H9 (cell line): ENCODE results near the gene MIPOL1. TPM values are rescaled to one million over a fixed set of nuclear protein-coding genes. Genes with fewer than 3 reads are reported as not detected.

Experiments used
- DNase-seq: peaks from one replicate; pipeline ENCODE4 v3.0.0-alpha.2; 2017
- H2AFZ ChIP-seq: one replicate; pipeline ENCODE4 v1.6.1; 2013; ENCODE audit warnings: mild to moderate bottlenecking, low read length, control low read depth, moderate library complexity
- H2AK5ac ChIP-seq: 2 replicates; pipeline ENCODE4 v1.6.1; 2013; ENCODE audit warnings: low read length, control low read depth, mixed read lengths; ENCODE audit not compliant: insufficient read length
- H2BK120ac ChIP-seq: one replicate; pipeline ENCODE4 v1.6.1; 2013; ENCODE audit warnings: low read depth, mild to moderate bottlenecking, low read length, control low read depth, inconsistent platforms; ENCODE audit not compliant: poor library complexity, severe bottlenecking
- H2BK12ac ChIP-seq: 2 replicates; pipeline ENCODE4 v1.6.1; 2013; ENCODE audit warnings: low read length, control low read depth, mixed read lengths, low read depth; ENCODE audit not compliant: insufficient read length
- H2BK15ac ChIP-seq: 2 replicates; pipeline ENCODE4 v1.6.1; 2013; ENCODE audit warnings: low read depth, low read length, control low read depth
- H2BK20ac ChIP-seq: one replicate; pipeline ENCODE4 v1.6.1; 2013; ENCODE audit warnings: low read depth, mild to moderate bottlenecking, low read length, control low read depth, inconsistent platforms; ENCODE audit not compliant: poor library complexity, severe bottlenecking
- H2BK5ac ChIP-seq: 2 replicates; pipeline ENCODE4 v1.6.1; 2013; ENCODE audit warnings: low read length, control low read depth, mixed read lengths; ENCODE audit not compliant: insufficient read length
- H3K14ac ChIP-seq: 2 replicates; pipeline ENCODE4 v1.6.1; 2013; ENCODE audit warnings: low read length, control low read depth; ENCODE audit not compliant: insufficient read depth
- H3K18ac ChIP-seq: 2 replicates; pipeline ENCODE4 v1.6.1; 2013; ENCODE audit warnings: low read depth, mild to moderate bottlenecking, mixed read lengths, low read length, control low read depth; ENCODE audit not compliant: insufficient read length
- H3K23ac ChIP-seq: 2 replicates; pipeline ENCODE4 v1.6.1; 2013; ENCODE audit warnings: low read length, control low read depth, mixed read lengths, low read depth; ENCODE audit not compliant: insufficient read length
- H3K23me2 ChIP-seq: 2 replicates; pipeline ENCODE4 v1.6.1; 2013; ENCODE audit warnings: low read depth, mild to moderate bottlenecking, mixed read lengths, low read length, control low read depth; ENCODE audit not compliant: insufficient read length, poor library complexity, severe bottlenecking
- H3K27ac ChIP-seq: 2 replicates; pipeline ENCODE4 v1.5.1; 2013; ENCODE audit warnings: low read length, control low read depth, mixed read lengths, low read depth; ENCODE audit not compliant: insufficient read length
- H3K27me3 ChIP-seq: 2 replicates; pipeline ENCODE4 v1.6.1; 2013; ENCODE audit warnings: low read length, control low read depth, inconsistent platforms; ENCODE audit not compliant: insufficient read depth
- H3K4ac ChIP-seq: 2 replicates; pipeline ENCODE4 v1.6.1; 2013; ENCODE audit warnings: low read depth, mild to moderate bottlenecking, control low read depth, inconsistent platforms, low read length, moderate library complexity
- H3K4me1 ChIP-seq: 2 replicates; pipeline ENCODE4 v1.6.1; 2013; ENCODE audit warnings: low read length, control low read depth, inconsistent platforms; ENCODE audit not compliant: insufficient read depth
- H3K4me2 ChIP-seq: 2 replicates; pipeline ENCODE4 v1.6.1; 2013; ENCODE audit warnings: low read length, control low read depth, mixed read lengths; ENCODE audit not compliant: insufficient read length, insufficient read depth
- H3K56ac ChIP-seq: 2 replicates; pipeline ENCODE4 v1.6.1; 2013; ENCODE audit warnings: low read depth, mild to moderate bottlenecking, mixed read lengths, low read length, control low read depth; ENCODE audit not compliant: insufficient read length
- H3K79me1 ChIP-seq: 2 replicates; pipeline ENCODE4 v1.6.1; 2013; ENCODE audit warnings: low read depth, mild to moderate bottlenecking, moderate library complexity, low read length, control low read depth, inconsistent platforms; ENCODE audit not compliant: insufficient read depth, poor library complexity, severe bottlenecking
- H3K79me2 ChIP-seq: 2 replicates; pipeline ENCODE4 v1.6.1; 2013; ENCODE audit warnings: low read length, control low read depth, inconsistent platforms; ENCODE audit not compliant: insufficient read depth
- H3K9ac ChIP-seq: 2 replicates; pipeline ENCODE4 v1.6.1; 2013; ENCODE audit warnings: low read length, control low read depth, mixed read lengths; ENCODE audit not compliant: insufficient read length; ENCODE audit errors: extremely low read depth
- H3K9me3 ChIP-seq: one replicate; pipeline ENCODE4 v1.6.1; 2013; ENCODE audit warnings: low read depth, low read length, inconsistent platforms; ENCODE audit not compliant: control insufficient read depth
- H3T11ph ChIP-seq: one replicate; pipeline ENCODE4 v1.6.1; 2013; ENCODE audit warnings: mild to moderate bottlenecking, low read length, control low read depth, inconsistent platforms
- H4K20me1 ChIP-seq: one replicate; pipeline ENCODE4 v1.6.1; 2013; ENCODE audit not compliant: control insufficient read depth, insufficient read length, insufficient read depth
- H4K5ac ChIP-seq: 2 replicates; pipeline ENCODE4 v1.6.1; 2013; ENCODE audit warnings: low read depth, mild to moderate bottlenecking, mixed read lengths, low read length, control low read depth; ENCODE audit not compliant: insufficient read length
- H4K8ac ChIP-seq: replicated peaks from 2 replicates; pipeline ENCODE4 v1.6.1; 2013; ENCODE audit warnings: low read length, control low read depth, mixed read lengths, low read depth; ENCODE audit not compliant: insufficient read length
- H4K91ac ChIP-seq: 2 replicates; pipeline ENCODE4 v1.6.1; 2013; ENCODE audit warnings: low read depth, mild to moderate bottlenecking, moderate library complexity, mixed read lengths, low read length, control low read depth; ENCODE audit not compliant: insufficient read length
- H3K27ac Mint-ChIP-seq, 3 experiments: 2 replicates in 2 of 3; 3 replicates in 1 of 3; pipeline ENCODE4 v1.8.0; 2020 to 2021; ENCODE audit warnings: mixed read lengths in 3 of 3, mild to moderate bottlenecking in 1 of 3, moderate library complexity in 1 of 3
- H3K27me3 Mint-ChIP-seq: 2 replicates; pipeline ENCODE4 v1.8.0; 2021; ENCODE audit warnings: low read depth, mild to moderate bottlenecking, moderate library complexity, mixed read lengths
- H3K36me3 Mint-ChIP-seq, 3 experiments: 2 replicates in 2 of 3; 3 replicates in 1 of 3; pipeline ENCODE4 v1.8.0; 2020 to 2021; ENCODE audit warnings: low read depth in 3 of 3, mixed read lengths in 3 of 3; ENCODE audit not compliant: insufficient read depth in 1 of 3
- H3K4me1 Mint-ChIP-seq, 2 experiments: 2 replicates each; pipeline ENCODE4 v1.8.0; 2020; ENCODE audit warnings: mixed read lengths in 2 of 2
- H3K4me3 Mint-ChIP-seq, 2 experiments: 2 replicates in 1 of 2; 3 replicates in 1 of 2; pipeline ENCODE4 v1.8.0; 2020 to 2021; ENCODE audit warnings: mild to moderate bottlenecking in 2 of 2, mixed read lengths in 2 of 2, moderate library complexity in 1 of 2
- H3K9me3 Mint-ChIP-seq, 2 experiments: 2 replicates in 1 of 2; 3 replicates in 1 of 2; pipeline ENCODE4 v1.8.0; 2020; ENCODE audit warnings: mild to moderate bottlenecking in 2 of 2, mixed read lengths in 2 of 2, moderate library complexity in 1 of 2
- WGBS: extraction: QIAGEN DNeasy Blood & Tissue Kit; methylation state at CpG from one replicate; pipeline ENCODE4 v1.1.7; 2013; ENCODE audit warnings: missing lambda C conversion rate, low lambda C conversion rate, mixed read lengths; ENCODE audit not compliant: insufficient read length; ENCODE audit errors: extremely low coverage; 5-methylcytosine and 5-hydroxymethylcytosine counted together
- total RNA-seq: library from RNA; stranded (reverse); gene quantifications from 2 replicates; pipeline ENCODE4 v1.2.1, GENCODE V29; 2021
- TF ChIP-seq, protein P1 (sequence below): fragments of 200-600 bp; sonication (generic); conservative IDR thresholded peaks from 3 replicates; pipeline ENCODE4 v1.8.0; 2021; ENCODE audit warnings: antibody characterized with exemption, mild to moderate bottlenecking

The MIPOL1 gene
- total RNA-seq, 1 experiment from 2014 or later: 15.6 TPM

DNA sequence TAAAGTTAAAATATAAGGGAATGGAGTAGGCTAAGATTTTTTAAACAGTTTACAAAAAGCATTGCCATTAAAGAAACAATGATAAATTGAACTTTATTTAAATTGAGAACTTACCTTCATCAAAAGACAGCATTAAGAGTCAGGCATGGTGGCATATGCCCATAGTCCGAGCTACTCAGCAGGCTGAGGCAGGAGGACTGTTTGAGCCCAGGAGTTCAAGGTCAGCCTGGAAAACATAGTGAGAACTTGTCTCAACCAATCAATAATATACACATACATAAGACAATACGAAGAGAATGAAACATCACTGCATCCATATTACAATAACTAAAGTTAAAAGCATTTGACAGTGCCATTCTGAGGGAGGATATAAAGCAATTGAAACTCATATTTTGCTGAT lies 299.7 kb downstream of the MIPOL1 start:
- H2AFZ ChIP-seq: no peak overlapping the region
- H2AK5ac ChIP-seq: no peak overlapping the region
- no peak overlapping the region for H3T11ph ChIP-seq
- DNase-seq: no peak
- WGBS: no CpG with 5 or more reads among the region's 2 CpGs
- H3K79me2 ChIP-seq: no peaks in the 10 kb centered on the region
- no peak overlapping the region for H3K23ac ChIP-seq
- H2BK120ac ChIP-seq: no peak overlapping the region
- Mint-ChIP-seq H3K36me3 (peaks cover 2 to 4% (median 3%) of the 10 kb centered on the region in 3 experiments; a peak in 3 of 7 replicates), H3K4me1 (no peaks in the 10 kb centered on the region), H3K4me3 (no peak overlapping the region), H3K9me3 (no peaks in the 10 kb centered on the region; a peak in 1 of 5 replicates), H3K27me3 (no peaks in the 10 kb centered on the region), H3K27ac (no peak overlapping the region)
- no peak overlapping the region for H2BK12ac ChIP-seq
- no peak overlapping the region for H4K91ac ChIP-seq
- no peaks in the 10 kb centered on the region for H3K23me2 ChIP-seq
- TF ChIP-seq, protein P1, sequence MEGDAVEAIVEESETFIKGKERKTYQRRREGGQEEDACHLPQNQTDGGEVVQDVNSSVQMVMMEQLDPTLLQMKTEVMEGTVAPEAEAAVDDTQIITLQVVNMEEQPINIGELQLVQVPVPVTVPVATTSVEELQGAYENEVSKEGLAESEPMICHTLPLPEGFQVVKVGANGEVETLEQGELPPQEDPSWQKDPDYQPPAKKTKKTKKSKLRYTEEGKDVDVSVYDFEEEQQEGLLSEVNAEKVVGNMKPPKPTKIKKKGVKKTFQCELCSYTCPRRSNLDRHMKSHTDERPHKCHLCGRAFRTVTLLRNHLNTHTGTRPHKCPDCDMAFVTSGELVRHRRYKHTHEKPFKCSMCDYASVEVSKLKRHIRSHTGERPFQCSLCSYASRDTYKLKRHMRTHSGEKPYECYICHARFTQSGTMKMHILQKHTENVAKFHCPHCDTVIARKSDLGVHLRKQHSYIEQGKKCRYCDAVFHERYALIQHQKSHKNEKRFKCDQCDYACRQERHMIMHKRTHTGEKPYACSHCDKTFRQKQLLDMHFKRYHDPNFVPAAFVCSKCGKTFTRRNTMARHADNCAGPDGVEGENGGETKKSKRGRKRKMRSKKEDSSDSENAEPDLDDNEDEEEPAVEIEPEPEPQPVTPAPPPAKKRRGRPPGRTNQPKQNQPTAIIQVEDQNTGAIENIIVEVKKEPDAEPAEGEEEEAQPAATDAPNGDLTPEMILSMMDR: no peak
- H3K4me2 ChIP-seq: no peak overlapping the region
- H3K4me1 ChIP-seq: no peaks in the 10 kb centered on the region
- no peak overlapping the region for H4K8ac ChIP-seq
- no peak overlapping the region for H3K9ac ChIP-seq
- H2BK20ac ChIP-seq: no peak overlapping the region
- H3K27me3 ChIP-seq: no peaks in the 10 kb centered on the region
- no peak overlapping the region for H3K18ac ChIP-seq
- no peaks in the 10 kb centered on the region for H3K9me3 ChIP-seq
- no peak overlapping the region for H4K5ac ChIP-seq
- no peaks in the 10 kb centered on the region for H4K20me1 ChIP-seq
- H2BK15ac ChIP-seq: no peak overlapping the region
- H3K79me1 ChIP-seq: no peaks in the 10 kb centered on the region
- no peak overlapping the region for H3K14ac ChIP-seq
- H3K27ac ChIP-seq: no peak overlapping the region
- no peak overlapping the region for H2BK5ac ChIP-seq
- no peak overlapping the region for H3K4ac ChIP-seq
- no peak overlapping the region for H3K56ac ChIP-seq
